ENCODE results near the gene ALG14.
A peak's percentile ranks its signal among the peaks of the same experiment; 100 is the strongest.

Gene ALG14

DNA sequence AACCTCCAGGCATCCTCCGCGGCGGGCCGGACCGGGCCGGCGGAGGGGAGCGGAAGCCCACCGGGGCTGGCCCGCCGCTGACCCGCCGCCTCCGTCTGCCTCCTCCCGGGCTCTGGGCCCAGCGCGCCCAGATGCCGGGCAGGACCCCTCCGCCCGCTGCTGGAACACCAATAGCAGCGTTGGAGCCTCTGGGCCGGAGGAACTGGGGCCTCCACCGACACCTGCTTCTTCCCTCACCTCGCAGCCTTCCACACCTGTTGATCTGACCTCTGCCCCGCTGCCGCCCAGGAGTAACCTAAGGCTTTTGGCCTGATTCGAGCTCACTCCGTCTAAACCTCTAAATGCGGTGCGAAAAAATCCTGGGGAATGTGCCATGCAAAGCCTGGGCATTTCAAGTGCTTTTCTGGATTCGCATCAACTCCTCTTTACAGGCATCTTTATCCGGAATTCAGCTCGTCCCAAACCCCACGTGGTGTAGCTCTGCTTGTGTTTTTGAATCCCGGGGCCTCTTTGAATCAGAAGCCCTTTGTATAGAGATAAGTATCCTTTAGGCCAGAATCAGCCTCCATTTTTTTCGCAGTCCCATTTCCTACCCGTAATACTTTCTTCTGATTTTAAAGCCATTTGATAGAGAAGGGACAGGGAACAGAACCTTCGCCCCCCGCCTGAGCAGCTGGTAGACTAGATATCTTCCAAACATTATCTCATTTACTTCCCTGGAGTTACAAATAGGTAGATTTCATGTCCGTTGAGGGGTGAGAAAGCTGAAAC, 145.2 kb downstream of the ALG14 start:
- DNase-seq (ENCODE audit: low spot score) = no peak

- peak; percentile 94 for DNase-seq (ENCODE audit: low spot score)
These were observed 145.8 kb downstream of the ALG14 start, which contains the start of gene CNN3 for GRCh38 chr1:94926915-94927404. TSS of gene CNN3 (minus strand) at chr1:94927110. CDS start at chr1:94926894, 216 bp downstream.

DNA sequence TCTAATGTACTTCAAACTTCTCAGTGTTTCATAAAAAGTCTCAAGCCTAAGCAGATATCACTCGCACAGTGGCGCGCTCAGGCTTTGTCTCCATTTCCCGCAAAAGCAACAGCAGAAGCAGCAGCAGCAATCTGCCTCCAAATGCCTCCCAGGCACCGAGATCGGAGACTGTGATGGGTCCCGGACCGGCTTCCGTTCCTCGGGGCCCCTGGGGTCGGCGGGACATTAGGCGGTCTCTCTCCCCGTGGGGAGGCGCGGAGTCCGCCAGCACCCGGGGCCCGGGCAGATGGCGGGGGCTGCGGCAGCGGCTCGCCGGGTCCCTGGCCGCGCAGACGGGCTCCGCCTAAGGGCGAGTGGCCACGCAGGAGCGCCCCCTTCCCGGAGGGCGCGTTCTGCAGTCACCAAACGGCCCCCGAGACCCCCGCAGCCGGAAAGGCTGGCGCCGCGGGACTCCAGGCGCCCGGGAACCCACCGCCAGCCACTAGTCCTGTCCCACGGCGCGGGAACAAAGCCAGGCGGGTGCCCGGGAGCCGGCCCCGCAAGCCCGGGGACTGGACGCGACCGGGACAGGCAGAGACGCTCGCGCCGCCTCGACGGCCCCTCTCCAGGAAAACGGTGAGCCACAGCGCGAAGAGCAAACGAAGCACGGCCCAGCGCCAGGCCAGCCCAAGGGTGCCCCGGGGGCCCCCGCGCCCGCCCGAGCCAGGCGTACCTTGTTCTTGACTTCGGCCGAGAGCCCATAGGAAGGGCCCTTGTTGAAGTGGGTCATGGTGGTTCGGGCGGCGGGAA, 146.4 kb downstream of the ALG14 start:
- DNase-seq (ENCODE audit: low spot score) = peak; percentile 83

GRCh38 chr1:94925561-94926125, 147.1 kb downstream of the ALG14 start:
- peak; percentile 89 for DNase-seq (ENCODE audit: low spot score)

DNA sequence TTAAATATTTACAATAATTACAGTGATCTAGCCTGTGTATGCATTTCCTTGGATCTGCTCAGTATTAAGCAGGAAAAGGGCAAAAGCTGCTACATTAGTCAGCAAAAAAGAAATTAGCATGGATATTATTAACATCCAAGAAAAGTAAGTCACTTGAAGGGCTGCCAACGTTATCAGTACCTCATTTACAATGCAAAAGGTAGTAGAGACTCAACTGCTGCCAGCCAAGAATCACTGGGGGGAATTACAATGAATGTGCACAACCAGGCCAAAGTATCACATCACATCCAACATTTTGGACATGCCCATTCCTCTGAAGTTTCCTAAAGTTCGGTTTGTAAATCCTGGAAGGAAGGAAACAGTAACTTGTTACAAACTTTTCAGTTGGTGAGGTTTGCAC, 147.7 kb downstream of the ALG14 start:
- no peak for DNase-seq (ENCODE audit: low spot score)
